Activated CD4-positive, alpha-beta T cell treated with anti-CD3 and anti-CD28 coated beads for 24 hours (primary cell): ENCODE measurements around the gene SCN10A.

ENCODE experiments used
- DNase-seq, 2 donors: peaks; one replicate each; pipeline ENCODE4 v3.0.0-alpha.2; 2020; ENCODE audit warnings: low read depth in 2 of 2

Gene SCN10A

DNA sequence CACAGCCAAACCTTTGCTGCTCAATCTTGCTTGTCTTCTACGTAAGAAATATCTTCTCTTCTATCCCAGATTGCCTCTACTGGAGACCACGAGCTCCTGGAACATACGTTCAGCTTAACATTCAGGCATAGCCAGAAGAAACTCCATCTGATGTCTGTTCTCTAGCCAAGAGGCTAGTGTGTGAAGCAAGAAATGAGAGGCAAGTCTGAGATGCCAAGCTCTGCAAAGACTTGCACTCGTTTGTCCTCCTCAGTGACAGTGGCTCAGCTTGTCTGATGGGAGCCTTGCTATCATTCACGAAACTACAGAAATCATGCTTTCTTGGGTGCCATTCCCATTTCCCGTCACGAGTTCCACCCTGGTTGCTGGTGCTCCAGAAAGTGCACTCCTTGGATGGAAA, at the start of gene SCN10A:
Gene SCN10A, minus strand, starts transcription at position 192 of the 400 bp plus-strand sequence. CDS start 22,207 bp downstream, outside the sequence.
- no peak for DNase-seq

DNA sequence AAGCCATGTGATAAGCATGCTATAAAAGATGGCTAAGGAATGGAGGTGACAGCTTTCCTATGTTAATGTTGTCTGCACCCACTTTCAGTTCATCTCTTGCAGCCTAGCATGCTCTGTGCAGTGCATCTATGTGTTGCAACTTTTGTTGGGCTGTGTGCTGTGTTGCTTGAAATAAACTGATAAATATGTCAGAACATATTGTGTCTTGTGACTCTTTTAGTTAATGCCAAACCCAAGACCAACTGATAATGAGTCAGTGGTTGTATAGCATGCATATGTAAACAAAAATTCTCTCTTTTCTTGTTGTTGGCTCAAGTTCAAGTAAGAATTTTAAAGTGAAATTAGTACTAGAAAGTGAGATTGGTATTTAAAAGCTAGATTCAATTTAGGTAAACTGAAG, 37.0 kb upstream of the SCN10A start:
- DNase-seq, result no peak

DNA sequence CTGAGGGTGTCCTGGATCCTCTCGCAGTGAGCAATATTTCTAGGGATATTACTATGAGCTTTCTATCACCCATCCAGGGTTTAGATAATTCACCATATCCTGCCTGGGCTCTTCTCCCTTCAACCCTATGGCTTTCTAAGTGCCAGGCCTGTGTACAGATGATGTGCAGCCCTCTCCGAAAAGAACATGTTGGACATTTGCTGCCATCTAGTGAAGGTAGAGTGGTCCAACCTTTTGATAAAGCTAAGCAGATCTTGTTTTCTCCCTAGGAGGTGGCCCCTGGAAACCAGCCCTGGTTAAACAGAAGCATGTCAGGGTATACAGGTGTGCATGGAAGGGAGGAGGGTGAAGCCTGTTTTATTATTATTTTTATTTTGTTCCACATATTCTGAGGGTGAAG, 27.9 kb upstream of the SCN10A start:
- no peak for DNase-seq

DNA sequence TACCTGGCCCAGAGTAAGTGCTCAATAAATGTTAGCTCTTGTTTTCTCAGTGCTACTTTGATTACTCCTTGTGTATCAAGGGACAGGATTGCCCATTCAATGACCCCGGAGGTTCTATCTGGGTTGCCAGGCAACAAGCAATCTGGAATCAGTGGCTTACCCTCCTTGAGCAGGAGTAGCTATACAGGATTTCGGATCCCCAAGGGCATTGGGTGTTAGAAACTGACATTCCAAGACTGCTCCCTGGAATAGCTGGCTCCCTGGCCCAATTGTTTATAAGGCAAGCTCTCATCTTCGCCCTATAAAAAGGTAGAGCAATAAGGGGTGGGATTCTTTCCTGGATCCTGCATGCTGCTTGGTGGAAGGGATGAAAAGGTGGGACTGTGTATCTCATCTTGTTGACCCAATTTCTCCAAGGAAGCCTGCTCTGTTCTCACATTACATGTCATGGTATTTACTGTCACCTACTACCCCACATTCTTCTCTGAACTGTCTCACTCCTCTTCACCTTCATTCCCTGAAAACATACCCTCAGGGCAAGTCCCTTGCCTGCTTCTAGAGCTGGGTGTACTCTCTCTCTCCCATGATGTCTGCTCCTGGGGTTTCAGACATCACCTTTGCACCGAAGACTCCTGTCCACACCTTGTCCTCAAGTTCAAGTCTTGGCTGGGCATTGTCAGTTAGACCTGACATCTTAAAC, 26.4 kb upstream of the SCN10A start:
- no peak for DNase-seq

DNA sequence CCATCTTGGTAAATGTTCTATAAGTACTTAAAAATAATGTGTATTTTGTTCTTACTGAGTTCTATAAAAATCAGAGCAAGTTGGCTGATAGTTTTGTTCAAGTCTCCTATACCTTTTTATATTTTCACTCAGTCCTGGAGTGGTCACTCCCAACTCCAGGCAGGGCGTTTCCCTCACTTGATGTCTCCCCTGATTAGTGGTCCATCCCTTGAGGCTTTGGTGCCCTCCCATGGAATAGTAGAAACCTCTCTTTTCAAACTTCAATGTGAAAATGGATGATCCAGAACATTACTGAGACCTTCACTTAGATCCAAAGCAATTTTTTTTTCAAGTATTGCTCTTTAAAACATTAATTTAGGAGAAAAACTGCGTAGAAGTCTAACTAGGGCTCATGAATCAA, 25.0 kb upstream of the SCN10A start:
- DNase-seq, result no peak

DNA sequence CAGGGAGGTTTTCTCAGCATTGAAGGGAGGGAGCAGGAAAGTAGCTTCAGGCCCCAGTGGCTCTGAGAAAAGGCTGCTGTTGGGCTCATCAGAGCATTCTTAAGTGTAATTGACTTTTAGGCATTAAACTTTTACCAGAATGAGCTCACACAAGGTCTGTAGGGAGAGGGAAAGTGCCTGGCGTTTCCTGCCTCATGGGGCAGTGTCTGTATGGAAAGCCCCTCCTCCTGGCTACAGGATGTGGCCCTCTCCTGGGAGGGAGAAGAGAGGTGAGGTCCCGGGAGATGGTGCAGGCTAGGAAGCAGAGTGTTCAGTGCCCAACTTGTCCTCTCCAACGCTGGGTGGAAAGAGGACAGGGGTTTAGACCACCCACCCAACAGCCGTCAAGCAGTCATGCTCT, 21.3 kb upstream of the SCN10A start:
- no peak for DNase-seq

DNA sequence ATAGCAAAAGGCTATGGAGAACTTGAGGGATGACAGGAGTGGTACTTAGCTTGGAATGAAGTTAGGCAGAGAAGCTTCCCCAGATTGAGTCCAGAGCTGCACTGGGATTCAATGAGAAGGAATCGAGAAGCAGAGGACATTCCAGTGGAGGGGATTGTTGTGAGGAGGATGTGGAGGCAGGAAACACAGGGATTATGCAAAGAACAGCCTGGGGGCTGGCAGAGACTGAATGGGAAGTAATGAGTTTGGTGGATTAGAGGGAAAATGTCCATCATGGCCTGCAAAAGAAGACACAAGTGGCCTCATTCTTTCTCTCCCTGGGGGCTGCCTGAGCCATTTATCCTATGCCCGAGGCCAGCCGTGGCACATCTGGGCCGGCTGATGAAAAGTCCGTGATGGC, 20.5 kb upstream of the SCN10A start:
- no peak for DNase-seq

DNA sequence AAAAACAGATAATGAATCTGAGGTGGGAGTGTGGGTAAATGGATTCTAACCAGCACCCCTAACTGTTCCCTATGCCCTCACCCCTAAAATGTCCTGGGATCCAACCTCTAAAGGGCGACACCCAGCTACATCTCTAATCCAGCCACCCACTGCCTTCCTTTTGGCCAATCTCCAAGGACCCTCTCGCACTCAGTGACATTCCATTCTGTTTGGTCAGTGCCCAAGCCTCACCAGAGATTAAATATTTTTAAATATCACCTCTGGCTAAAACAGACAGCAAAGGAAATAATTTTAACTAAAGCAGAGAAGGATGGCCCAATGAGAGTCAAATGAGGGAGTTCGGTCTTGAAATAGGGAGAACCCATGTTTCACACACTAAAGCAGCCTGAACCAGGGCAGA, 19.9 kb upstream of the SCN10A start:
- DNase-seq, result no peak

DNA sequence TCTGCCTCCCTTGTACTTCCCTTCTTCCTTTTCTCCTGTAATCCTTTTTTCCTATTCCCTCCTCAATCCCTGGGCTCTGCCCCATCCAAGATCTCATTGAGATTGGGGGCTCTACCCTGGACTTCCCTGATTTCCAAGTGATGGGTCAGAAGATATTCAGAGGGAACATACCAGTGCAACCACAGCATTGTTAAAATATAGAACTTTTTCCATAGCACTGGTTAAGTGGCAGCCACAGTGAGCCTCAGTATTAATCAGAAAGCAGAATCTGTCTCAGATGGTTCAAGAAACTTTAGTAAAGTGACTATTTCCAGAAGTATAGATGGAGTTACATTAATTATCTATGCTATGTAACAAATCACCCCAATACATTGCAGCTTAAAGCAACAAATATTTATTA, 18.7 kb upstream of the SCN10A start:
- no peak for DNase-seq

DNA sequence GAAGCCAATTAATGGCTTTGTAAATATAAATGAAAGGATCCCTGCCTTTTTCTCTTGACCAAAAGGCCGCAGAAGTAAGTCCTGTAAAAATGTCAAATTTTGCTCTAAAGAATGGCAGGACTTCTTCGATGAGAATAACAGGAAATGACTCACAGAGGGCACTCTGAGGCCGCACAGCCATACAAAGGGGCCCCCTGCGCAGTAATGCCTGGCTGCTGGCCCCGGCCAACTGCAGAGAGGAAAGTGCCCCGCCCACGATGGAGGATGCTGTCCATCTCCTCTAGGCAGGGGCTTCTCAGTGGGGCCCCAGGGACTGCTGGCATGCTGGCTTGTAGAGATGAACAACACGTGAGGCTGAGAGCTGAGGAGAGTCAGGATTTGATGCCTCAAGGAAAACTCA, 18.1 kb upstream of the SCN10A start:
- DNase-seq, result peak in 1 of 2 donors; percentile 13

DNA sequence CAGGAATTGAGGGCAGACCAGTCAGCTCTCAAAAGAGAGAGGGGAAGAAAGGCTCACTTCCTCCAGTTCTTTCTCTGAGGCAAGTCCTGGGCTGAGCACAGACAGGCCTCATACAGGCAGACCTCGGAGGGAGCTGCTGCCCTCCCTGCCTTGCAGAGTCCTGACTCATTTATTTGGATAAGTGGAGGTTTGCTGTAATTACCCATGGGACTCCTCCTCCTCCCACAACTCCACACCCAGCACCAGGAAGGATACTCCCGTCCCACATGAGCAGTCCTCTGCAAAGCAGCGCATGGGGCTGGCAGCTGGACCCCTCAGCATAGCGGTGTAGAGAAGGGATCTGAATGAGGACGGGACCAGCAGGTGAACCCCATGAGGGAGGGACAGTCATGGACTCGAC, 13.4 kb upstream of the SCN10A start:
- DNase-seq, result no peak

DNA sequence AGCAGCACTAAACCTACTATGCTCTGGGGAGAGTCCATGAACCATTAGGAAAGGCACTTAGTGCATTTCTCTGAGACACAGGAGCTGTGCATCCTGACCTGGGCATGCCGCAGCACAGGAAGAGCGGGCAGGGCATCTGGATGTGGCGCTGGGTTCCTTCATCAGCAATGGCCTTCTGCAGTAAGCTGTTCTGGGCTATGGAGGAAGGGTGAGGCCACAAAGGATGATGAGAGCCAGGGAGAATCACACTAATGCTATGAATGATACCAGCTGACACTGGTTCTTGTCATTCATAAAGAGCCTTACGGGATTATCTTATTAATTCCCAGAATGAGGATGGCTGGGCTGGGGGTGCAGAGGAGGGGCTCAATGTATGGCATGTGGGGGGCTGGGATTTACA, 12.7 kb upstream of the SCN10A start:
- no peak for DNase-seq

DNA sequence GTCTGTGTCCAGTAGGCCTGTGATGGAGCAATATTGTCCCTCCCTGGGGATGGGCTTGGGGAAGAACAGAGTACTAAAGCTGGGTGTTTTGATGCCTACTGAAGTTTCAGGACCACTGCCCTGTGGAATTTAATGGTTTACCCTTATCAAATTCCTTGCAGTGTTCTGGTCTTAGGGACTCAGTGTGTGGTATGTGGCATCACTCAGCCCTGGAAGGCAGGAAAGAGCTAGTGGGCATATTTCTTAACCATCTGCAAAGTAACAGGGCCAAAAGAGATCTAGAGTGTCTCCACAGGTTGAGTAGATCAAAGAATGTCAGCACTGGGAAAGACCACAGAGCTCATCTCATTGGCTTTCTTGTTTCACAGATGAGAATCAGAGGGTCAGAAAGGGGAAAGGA, 11.8 kb upstream of the SCN10A start:
- no peak for DNase-seq

DNA sequence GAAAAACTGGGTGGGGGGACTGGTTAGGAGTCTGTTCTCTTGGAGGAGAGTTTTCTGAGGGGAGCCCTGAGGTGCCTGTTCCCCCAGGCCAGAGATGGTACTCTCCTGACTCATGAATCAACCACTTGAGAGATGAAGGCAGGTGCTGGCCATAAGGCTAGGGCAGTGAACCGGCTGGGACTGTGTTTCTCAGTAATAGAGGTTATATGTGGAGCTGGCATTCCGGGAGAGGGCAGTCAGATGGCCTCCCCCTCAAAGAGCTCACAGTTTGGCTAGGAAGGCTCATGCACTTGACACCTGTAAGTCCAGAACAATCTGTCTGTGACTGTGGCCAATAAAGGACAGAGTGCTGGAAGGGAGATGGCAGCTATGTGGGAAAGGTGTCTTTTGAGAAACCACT, 10.0 kb upstream of the SCN10A start:
- DNase-seq, result no peak

DNA sequence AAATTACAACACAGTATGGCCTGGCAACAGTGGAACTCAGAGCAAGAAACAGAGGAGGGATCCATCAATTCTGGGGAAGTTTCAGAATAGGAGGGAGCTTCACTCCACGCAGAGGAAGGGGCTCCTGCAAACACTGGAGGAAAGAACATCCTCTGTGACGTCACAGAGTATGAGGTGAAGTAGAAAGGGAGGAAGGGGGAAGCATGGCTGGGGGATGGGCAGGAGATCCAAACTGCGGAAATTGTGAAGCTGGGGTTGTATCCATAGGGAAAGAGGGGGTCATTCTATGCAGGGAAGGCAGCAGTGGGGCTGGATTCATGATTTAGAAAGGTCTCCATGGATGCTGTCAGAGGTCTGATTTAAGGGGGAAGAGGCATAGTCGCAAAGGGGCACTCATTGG, 8.3 kb upstream of the SCN10A start:
- DNase-seq, result no peak

DNA sequence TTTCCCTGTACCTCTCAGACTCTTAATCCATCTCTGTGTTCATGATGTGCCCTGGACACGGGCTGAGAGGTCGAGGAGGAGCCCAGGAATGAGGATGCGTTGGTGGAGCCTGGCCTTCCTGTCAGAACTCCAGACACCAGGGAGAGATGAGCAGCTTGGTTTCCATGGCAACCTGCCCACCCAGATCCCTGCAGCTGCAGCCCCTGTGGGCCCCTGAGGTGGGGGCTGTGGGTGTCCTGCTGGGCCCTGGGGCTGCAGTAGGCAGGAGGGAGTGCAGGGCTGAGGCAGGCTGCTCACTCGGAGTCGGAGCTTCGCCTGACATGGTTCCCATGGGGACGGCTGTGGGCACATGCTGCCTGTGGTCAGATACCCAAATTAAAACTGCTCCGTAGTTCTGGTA, 7.7 kb upstream of the SCN10A start:
- no peak for DNase-seq

DNA sequence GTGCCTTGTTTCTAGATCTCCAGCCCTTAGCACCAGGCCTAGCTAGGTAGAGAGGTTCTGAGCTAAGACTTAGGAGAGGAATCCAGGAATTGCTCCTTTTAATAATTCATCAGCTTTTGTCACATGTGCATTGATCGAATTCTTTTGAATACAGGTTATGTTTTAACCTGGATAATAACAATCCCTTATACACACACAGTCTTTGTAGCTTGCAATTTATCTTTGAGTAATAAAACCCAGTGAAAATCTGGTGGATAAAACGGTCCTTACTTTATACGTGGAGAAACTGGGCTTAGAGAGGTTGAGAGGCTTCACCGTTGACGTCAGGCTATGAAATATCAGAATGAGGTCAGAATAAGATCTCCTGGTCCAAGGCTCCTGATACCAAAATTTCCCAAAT, 7.2 kb upstream of the SCN10A start:
- no peak for DNase-seq

DNA sequence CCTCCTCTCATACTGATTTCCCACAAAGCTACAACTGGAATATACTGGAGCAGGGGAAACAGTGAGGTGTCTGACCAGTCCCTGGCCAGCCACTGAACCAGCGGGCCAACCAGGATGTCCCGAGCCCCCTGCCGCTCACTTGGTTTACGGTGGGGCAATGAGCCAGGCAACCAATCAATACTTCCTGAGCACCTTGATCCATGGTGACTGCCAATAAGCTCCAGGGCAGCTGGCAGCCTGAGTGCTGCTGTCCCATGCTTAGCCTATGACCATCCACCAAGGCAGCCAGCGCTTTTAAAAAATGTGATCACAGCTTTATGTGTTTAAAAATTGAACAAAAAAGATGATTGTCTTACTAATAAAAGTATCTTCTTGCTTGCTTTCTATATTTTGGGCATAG, 4.2 kb downstream of the SCN10A start:
- no peak for DNase-seq

DNA sequence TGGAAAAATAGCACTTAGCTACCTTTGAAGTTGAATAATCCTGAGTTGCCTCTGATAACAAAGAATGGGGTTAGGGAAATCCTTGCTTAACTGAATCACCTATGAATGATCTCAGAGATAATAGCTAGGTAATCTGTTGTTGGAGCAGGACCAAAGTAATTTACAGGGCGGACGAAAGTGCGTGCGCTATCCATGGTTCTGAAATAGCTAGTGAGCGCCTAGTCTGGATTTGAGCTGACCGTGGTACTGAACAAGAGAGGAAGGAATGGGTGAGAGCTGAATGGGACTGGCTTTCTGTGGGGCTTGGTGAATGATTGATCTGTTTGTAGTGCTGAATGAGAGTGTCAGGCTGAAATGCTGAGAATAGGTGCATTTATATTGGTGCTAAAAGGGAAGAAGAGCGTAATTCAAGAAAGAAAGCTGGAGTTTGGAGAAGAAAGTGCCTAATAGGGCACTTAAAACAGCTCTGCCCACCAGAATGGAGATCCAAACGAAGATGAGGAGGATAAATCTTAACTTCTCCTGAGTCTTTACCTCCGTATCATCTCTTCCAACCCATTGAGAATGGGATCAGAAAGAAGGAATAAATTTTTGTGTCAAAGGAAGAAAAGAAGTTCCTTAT, 10.1 kb downstream of the SCN10A start:
- DNase-seq, result peak in 1 of 2 donors; percentile 15

DNA sequence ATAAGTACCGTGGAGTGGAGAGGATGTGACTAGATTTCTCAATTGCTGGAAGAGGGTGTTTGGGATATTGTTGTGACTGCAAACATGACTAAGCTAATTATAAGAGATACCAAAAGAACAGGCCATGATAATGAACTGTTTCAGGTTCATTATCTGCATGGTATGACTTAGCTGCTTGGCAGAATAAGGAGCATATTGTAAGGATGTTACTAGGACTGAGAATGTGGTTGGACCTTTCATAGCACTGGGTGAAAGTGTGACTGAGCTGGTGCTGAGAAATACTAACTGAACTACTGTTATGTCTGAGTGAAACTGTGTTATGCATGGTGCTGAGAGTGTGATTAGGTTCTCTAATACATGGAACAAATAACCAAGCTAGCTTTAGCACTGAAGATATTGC, 11.0 kb downstream of the SCN10A start:
- no peak for DNase-seq

DNA sequence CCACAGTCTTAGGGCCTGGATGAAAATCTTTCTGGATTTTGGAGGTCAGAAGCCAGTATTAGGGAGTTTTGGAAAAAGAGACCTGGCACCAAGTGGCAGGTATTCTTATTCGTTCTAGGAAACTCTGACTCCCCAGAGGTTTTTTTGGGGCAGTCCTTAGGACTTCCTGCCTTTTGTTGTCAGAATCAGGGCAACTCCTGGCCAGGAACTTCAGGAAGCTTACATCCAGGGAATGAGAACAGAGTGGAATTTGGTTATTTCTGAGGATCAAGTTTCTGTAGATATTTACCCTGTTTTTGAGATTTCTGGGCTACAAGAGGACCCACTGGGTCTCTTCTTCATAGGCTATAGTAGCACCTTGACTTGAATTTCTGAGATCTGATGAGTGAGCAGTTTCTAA, 15.5 kb downstream of the SCN10A start:
- DNase-seq, result no peak

DNA sequence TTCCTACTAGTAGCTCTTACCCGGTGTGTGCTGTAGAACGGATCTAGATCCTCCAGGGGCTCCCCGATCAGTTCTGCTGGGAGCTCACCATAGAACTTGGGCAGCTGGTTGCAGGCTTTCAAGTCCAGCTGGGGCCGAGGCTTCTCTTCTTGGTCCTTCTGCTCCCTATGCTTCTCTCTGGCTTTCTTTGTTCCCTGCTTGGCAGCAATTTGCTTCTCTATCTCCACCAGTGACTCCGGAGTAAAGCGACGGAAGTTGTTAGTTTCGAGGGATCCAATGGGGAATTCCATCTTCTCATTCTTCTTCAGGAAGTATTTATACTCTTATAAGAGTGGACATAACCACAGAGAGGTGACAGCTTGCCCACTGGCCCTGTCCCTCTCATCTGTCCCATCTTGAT, 22.3 kb downstream of the SCN10A start:
- DNase-seq, result no peak

DNA sequence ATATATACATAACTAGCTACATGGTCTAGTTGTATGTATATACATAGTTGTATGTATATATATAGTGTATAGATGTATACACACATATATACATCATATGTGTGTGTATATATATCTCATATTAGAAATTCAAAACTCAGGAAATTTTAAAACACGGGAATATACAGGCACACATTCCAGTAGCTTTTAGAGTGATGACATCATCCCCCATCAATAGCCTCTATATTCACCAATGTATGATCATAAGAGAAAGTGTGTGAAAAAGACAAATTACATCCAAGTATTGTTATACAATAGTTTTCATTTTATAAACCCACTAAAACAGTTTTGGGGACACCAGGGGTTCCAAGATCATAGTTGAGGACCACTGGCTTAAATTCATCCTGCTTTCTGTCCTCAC, 23.0 kb downstream of the SCN10A start:
- DNase-seq, result no peak

DNA sequence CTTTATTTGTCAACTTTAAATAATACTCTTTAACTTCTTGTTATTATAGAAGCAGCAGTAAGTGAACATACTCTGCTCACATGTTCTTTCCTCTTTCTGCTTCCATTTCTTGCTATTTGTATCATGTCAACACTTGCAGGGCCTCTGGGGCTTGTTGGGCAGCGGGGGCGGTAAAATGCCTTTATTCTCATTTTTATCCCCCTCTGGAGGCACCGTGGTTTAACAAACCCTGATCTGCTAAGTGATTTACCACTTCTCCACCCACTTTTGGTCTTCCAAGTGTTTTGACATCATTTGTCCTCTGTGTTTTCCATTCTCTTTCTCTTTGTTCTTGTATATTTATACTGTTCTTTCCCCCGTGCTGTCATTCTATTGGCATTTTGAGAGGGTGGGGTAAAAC, 33.9 kb downstream of the SCN10A start:
- no peak for DNase-seq
